ENCODE measurements around the gene JPH3.
"Not testable (repeated sequence)": the region's sequence is repeated elsewhere in the genome, so short reads cannot be mapped to it uniquely, and the experiment has no call there.

- not testable (repeated sequence) for TF ChIP-seq YY1 (IDR thresholded peaks at IDR 0.05; ENCODE audit: insufficient read depth, insufficient read length); ZNF274 (IDR thresholded peaks at IDR 0.05; ENCODE audit: low read depth, low read length); SUZ12 (IDR thresholded peaks at IDR 0.05; ENCODE audit: extremely low read depth, insufficient read depth, insufficient read length)
Observed at GRCh38 chr16:87726577-87726976, 124.3 kb downstream of the JPH3 start.
